Sigmoid colon (tissue), 4 donors: ENCODE data around the gene ZC3H8.

Experiments used
- POLR2AphosphoS5 ChIP-seq, 4 donors: sonication (generic); formaldehyde crosslinking; IDR thresholded peaks; one replicate each; pipeline ENCODE4 v1.6.1; 2017; ENCODE audit warnings: antibody characterized with exemption in 4 of 4
- TF ChIP-seq, protein P1 (sequence below), 4 experiments: fragments of 450-650 bp in 3 of 4; fragments of 200-600 bp in 1 of 4; IDR thresholded peaks; one replicate each; pipeline ENCODE4 v1.5.1; 2016 to 2019; ENCODE audit warnings: antibody characterized with exemption in 4 of 4, mild to moderate bottlenecking in 3 of 4, moderate library complexity in 2 of 4

DNA sequence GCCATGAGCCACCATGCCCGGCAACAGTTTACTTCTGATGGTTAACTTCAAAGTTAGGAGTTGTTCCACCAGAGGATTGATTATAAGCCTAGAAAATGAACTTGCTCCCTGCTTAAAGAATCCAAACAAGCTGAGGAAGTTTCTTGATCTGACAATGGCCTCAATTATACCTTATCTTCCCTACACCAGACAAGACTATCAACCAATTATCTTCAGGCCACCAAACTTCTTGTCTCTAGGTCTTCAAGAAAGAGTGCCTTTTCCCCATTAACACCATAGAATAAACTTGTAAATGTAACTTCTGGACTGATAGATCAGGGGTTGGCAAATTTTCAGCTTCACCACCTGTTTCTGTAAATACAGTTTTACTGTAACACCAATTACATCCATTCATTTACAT, 15.0 kb downstream of the ZC3H8 start:
- TF ChIP-seq, protein P1, sequence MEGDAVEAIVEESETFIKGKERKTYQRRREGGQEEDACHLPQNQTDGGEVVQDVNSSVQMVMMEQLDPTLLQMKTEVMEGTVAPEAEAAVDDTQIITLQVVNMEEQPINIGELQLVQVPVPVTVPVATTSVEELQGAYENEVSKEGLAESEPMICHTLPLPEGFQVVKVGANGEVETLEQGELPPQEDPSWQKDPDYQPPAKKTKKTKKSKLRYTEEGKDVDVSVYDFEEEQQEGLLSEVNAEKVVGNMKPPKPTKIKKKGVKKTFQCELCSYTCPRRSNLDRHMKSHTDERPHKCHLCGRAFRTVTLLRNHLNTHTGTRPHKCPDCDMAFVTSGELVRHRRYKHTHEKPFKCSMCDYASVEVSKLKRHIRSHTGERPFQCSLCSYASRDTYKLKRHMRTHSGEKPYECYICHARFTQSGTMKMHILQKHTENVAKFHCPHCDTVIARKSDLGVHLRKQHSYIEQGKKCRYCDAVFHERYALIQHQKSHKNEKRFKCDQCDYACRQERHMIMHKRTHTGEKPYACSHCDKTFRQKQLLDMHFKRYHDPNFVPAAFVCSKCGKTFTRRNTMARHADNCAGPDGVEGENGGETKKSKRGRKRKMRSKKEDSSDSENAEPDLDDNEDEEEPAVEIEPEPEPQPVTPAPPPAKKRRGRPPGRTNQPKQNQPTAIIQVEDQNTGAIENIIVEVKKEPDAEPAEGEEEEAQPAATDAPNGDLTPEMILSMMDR (IDR thresholded peaks at IDR 0.05) = no peak
- TF ChIP-seq POLR2AphosphoS5 (IDR thresholded peaks at IDR 0.05) = no peak
